H9 (cell line): Measurements from ENCODE around the gene NFS1. TPM values are rescaled to one million over a fixed set of nuclear protein-coding genes. Genes with fewer than 3 reads are reported as not detected.

ENCODE experiments used
- DNase-seq: peaks from one replicate; pipeline ENCODE4 v3.0.0-alpha.2; 2017
- H2AFZ ChIP-seq: one replicate; pipeline ENCODE4 v1.6.1; 2013; ENCODE audit warnings: mild to moderate bottlenecking, low read length, control low read depth, moderate library complexity
- H2AK5ac ChIP-seq: 2 replicates; pipeline ENCODE4 v1.6.1; 2013; ENCODE audit warnings: low read length, control low read depth, mixed read lengths; ENCODE audit not compliant: insufficient read length
- H2BK120ac ChIP-seq: one replicate; pipeline ENCODE4 v1.6.1; 2013; ENCODE audit warnings: low read depth, mild to moderate bottlenecking, low read length, control low read depth, inconsistent platforms; ENCODE audit not compliant: poor library complexity, severe bottlenecking
- H2BK12ac ChIP-seq: 2 replicates; pipeline ENCODE4 v1.6.1; 2013; ENCODE audit warnings: low read length, control low read depth, mixed read lengths, low read depth; ENCODE audit not compliant: insufficient read length
- H2BK15ac ChIP-seq: 2 replicates; pipeline ENCODE4 v1.6.1; 2013; ENCODE audit warnings: low read depth, low read length, control low read depth
- H2BK20ac ChIP-seq: one replicate; pipeline ENCODE4 v1.6.1; 2013; ENCODE audit warnings: low read depth, mild to moderate bottlenecking, low read length, control low read depth, inconsistent platforms; ENCODE audit not compliant: poor library complexity, severe bottlenecking
- H2BK5ac ChIP-seq: 2 replicates; pipeline ENCODE4 v1.6.1; 2013; ENCODE audit warnings: low read length, control low read depth, mixed read lengths; ENCODE audit not compliant: insufficient read length
- H3K14ac ChIP-seq: 2 replicates; pipeline ENCODE4 v1.6.1; 2013; ENCODE audit warnings: low read length, control low read depth; ENCODE audit not compliant: insufficient read depth
- H3K18ac ChIP-seq: 2 replicates; pipeline ENCODE4 v1.6.1; 2013; ENCODE audit warnings: low read depth, mild to moderate bottlenecking, mixed read lengths, low read length, control low read depth; ENCODE audit not compliant: insufficient read length
- H3K23ac ChIP-seq: 2 replicates; pipeline ENCODE4 v1.6.1; 2013; ENCODE audit warnings: low read length, control low read depth, mixed read lengths, low read depth; ENCODE audit not compliant: insufficient read length
- H3K23me2 ChIP-seq: 2 replicates; pipeline ENCODE4 v1.6.1; 2013; ENCODE audit warnings: low read depth, mild to moderate bottlenecking, mixed read lengths, low read length, control low read depth; ENCODE audit not compliant: insufficient read length, poor library complexity, severe bottlenecking
- H3K27ac ChIP-seq: 2 replicates; pipeline ENCODE4 v1.5.1; 2013; ENCODE audit warnings: low read length, control low read depth, mixed read lengths, low read depth; ENCODE audit not compliant: insufficient read length
- H3K27me3 ChIP-seq: 2 replicates; pipeline ENCODE4 v1.6.1; 2013; ENCODE audit warnings: low read length, control low read depth, inconsistent platforms; ENCODE audit not compliant: insufficient read depth
- H3K4ac ChIP-seq: 2 replicates; pipeline ENCODE4 v1.6.1; 2013; ENCODE audit warnings: low read depth, mild to moderate bottlenecking, control low read depth, inconsistent platforms, low read length, moderate library complexity
- H3K4me1 ChIP-seq: 2 replicates; pipeline ENCODE4 v1.6.1; 2013; ENCODE audit warnings: low read length, control low read depth, inconsistent platforms; ENCODE audit not compliant: insufficient read depth
- H3K4me2 ChIP-seq: 2 replicates; pipeline ENCODE4 v1.6.1; 2013; ENCODE audit warnings: low read length, control low read depth, mixed read lengths; ENCODE audit not compliant: insufficient read length, insufficient read depth
- H3K56ac ChIP-seq: 2 replicates; pipeline ENCODE4 v1.6.1; 2013; ENCODE audit warnings: low read depth, mild to moderate bottlenecking, mixed read lengths, low read length, control low read depth; ENCODE audit not compliant: insufficient read length
- H3K79me1 ChIP-seq: 2 replicates; pipeline ENCODE4 v1.6.1; 2013; ENCODE audit warnings: low read depth, mild to moderate bottlenecking, moderate library complexity, low read length, control low read depth, inconsistent platforms; ENCODE audit not compliant: insufficient read depth, poor library complexity, severe bottlenecking
- H3K79me2 ChIP-seq: 2 replicates; pipeline ENCODE4 v1.6.1; 2013; ENCODE audit warnings: low read length, control low read depth, inconsistent platforms; ENCODE audit not compliant: insufficient read depth
- H3K9ac ChIP-seq: 2 replicates; pipeline ENCODE4 v1.6.1; 2013; ENCODE audit warnings: low read length, control low read depth, mixed read lengths; ENCODE audit not compliant: insufficient read length; ENCODE audit errors: extremely low read depth
- H3K9me3 ChIP-seq: one replicate; pipeline ENCODE4 v1.6.1; 2013; ENCODE audit warnings: low read depth, low read length, inconsistent platforms; ENCODE audit not compliant: control insufficient read depth
- H3T11ph ChIP-seq: one replicate; pipeline ENCODE4 v1.6.1; 2013; ENCODE audit warnings: mild to moderate bottlenecking, low read length, control low read depth, inconsistent platforms
- H4K20me1 ChIP-seq: one replicate; pipeline ENCODE4 v1.6.1; 2013; ENCODE audit not compliant: control insufficient read depth, insufficient read length, insufficient read depth
- H4K5ac ChIP-seq: 2 replicates; pipeline ENCODE4 v1.6.1; 2013; ENCODE audit warnings: low read depth, mild to moderate bottlenecking, mixed read lengths, low read length, control low read depth; ENCODE audit not compliant: insufficient read length
- H4K8ac ChIP-seq: replicated peaks from 2 replicates; pipeline ENCODE4 v1.6.1; 2013; ENCODE audit warnings: low read length, control low read depth, mixed read lengths, low read depth; ENCODE audit not compliant: insufficient read length
- H4K91ac ChIP-seq: 2 replicates; pipeline ENCODE4 v1.6.1; 2013; ENCODE audit warnings: low read depth, mild to moderate bottlenecking, moderate library complexity, mixed read lengths, low read length, control low read depth; ENCODE audit not compliant: insufficient read length
- H3K27ac Mint-ChIP-seq, 3 experiments: 2 replicates in 2 of 3; 3 replicates in 1 of 3; pipeline ENCODE4 v1.8.0; 2020 to 2021; ENCODE audit warnings: mixed read lengths in 3 of 3, mild to moderate bottlenecking in 1 of 3, moderate library complexity in 1 of 3
- H3K27me3 Mint-ChIP-seq: 2 replicates; pipeline ENCODE4 v1.8.0; 2021; ENCODE audit warnings: low read depth, mild to moderate bottlenecking, moderate library complexity, mixed read lengths
- H3K36me3 Mint-ChIP-seq, 3 experiments: 2 replicates in 2 of 3; 3 replicates in 1 of 3; pipeline ENCODE4 v1.8.0; 2020 to 2021; ENCODE audit warnings: low read depth in 3 of 3, mixed read lengths in 3 of 3; ENCODE audit not compliant: insufficient read depth in 1 of 3
- H3K4me1 Mint-ChIP-seq, 2 experiments: 2 replicates each; pipeline ENCODE4 v1.8.0; 2020; ENCODE audit warnings: mixed read lengths in 2 of 2
- H3K4me3 Mint-ChIP-seq, 2 experiments: 2 replicates in 1 of 2; 3 replicates in 1 of 2; pipeline ENCODE4 v1.8.0; 2020 to 2021; ENCODE audit warnings: mild to moderate bottlenecking in 2 of 2, mixed read lengths in 2 of 2, moderate library complexity in 1 of 2
- H3K9me3 Mint-ChIP-seq, 2 experiments: 2 replicates in 1 of 2; 3 replicates in 1 of 2; pipeline ENCODE4 v1.8.0; 2020; ENCODE audit warnings: mild to moderate bottlenecking in 2 of 2, mixed read lengths in 2 of 2, moderate library complexity in 1 of 2
- WGBS: extraction: QIAGEN DNeasy Blood & Tissue Kit; methylation state at CpG from one replicate; pipeline ENCODE4 v1.1.7; 2013; ENCODE audit warnings: missing lambda C conversion rate, low lambda C conversion rate, mixed read lengths; ENCODE audit not compliant: insufficient read length; ENCODE audit errors: extremely low coverage; 5-methylcytosine and 5-hydroxymethylcytosine counted together
- total RNA-seq: library from RNA; stranded (reverse); gene quantifications from 2 replicates; pipeline ENCODE4 v1.2.1, GENCODE V29; 2021
- TF ChIP-seq, protein P1 (sequence below): fragments of 200-600 bp; sonication (generic); conservative IDR thresholded peaks from 3 replicates; pipeline ENCODE4 v1.8.0; 2021; ENCODE audit warnings: antibody characterized with exemption, mild to moderate bottlenecking

Gene NFS1
- total RNA-seq, 1 experiment from 2014 or later, result 26.6 TPM

GRCh38 chr20:35704514-35705261, 5.5 kb upstream of the NFS1 start:
- Histone ChIP-seq H2BK120ac (no peak overlapping the region), H3K27me3 (no peaks in the 10 kb centered on the region), H3K23me2 (no peaks in the 10 kb centered on the region), H3K79me1 (no peaks in the 10 kb centered on the region), H4K91ac (no peak overlapping the region), H3K56ac (no peak overlapping the region), H2BK15ac (no peak overlapping the region), H4K20me1 (no peaks in the 10 kb centered on the region), H3K9ac (no peak overlapping the region), H2AK5ac (no peak overlapping the region), H3K4me1 (no peaks in the 10 kb centered on the region), H3K27ac (no peak overlapping the region), H3K23ac (no peak overlapping the region), H3K9me3 (no peaks in the 10 kb centered on the region), H3K14ac (no peak overlapping the region), H3K4ac (no peak overlapping the region), H2BK20ac (no peak overlapping the region), H4K5ac (no peak overlapping the region), H3K79me2 (no peaks in the 10 kb centered on the region), H3K18ac (no peak overlapping the region), H2BK5ac (no peak overlapping the region), H4K8ac (no peak overlapping the region), H3T11ph (no peak overlapping the region), H2AFZ (no peak overlapping the region), H3K4me2 (no peak overlapping the region), H2BK12ac (no peak overlapping the region)
- H3K4me1 Mint-ChIP-seq, result peaks cover 8 to 10% of the 10 kb centered on the region in 2 experiments
- no CpG with 5 or more reads among the region's 5 CpGs for WGBS
- no peak for DNase-seq
- no peak overlapping the region for H3K4me3 Mint-ChIP-seq
- TF ChIP-seq, protein P1, sequence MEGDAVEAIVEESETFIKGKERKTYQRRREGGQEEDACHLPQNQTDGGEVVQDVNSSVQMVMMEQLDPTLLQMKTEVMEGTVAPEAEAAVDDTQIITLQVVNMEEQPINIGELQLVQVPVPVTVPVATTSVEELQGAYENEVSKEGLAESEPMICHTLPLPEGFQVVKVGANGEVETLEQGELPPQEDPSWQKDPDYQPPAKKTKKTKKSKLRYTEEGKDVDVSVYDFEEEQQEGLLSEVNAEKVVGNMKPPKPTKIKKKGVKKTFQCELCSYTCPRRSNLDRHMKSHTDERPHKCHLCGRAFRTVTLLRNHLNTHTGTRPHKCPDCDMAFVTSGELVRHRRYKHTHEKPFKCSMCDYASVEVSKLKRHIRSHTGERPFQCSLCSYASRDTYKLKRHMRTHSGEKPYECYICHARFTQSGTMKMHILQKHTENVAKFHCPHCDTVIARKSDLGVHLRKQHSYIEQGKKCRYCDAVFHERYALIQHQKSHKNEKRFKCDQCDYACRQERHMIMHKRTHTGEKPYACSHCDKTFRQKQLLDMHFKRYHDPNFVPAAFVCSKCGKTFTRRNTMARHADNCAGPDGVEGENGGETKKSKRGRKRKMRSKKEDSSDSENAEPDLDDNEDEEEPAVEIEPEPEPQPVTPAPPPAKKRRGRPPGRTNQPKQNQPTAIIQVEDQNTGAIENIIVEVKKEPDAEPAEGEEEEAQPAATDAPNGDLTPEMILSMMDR, result no peak
- peak overlapping the region in 1 of 3 experiments; percentile 18; a peak in 1 of 7 replicates for H3K27ac Mint-ChIP-seq
- H3K9me3 Mint-ChIP-seq, result no peaks in the 10 kb centered on the region
- no peaks in the 10 kb centered on the region for H3K27me3 Mint-ChIP-seq
- peaks cover 33 to 73% (median 59%) of the 10 kb centered on the region in 3 experiments; a peak in 6 of 7 replicates for H3K36me3 Mint-ChIP-seq
